Sigmoid colon (tissue), 7 donors: ENCODE results near the gene PUS7. TPM values are rescaled to one million over a fixed set of nuclear protein-coding genes. Genes with fewer than 3 reads are reported as not detected.
"Not testable (repeated sequence)": the region's sequence is repeated elsewhere in the genome, so short reads cannot be mapped to it uniquely, and the experiment has no call there.

Experiments
- DNase-seq: peaks from one replicate; pipeline ENCODE4 v3.0.0-alpha.2; 2019
- H3K27ac ChIP-seq, 4 donors: fragments of 200-600 bp; sonication (generic); one replicate each; pipeline ENCODE4 v1.5.1; 2016 to 2019; ENCODE audit warnings: mild to moderate bottlenecking in 1 of 4
- H3K27me3 ChIP-seq, 3 donors: fragments of 200-600 bp; sonication (generic); one replicate each; pipeline ENCODE4 v1.5.1; 2019; ENCODE audit warnings: mild to moderate bottlenecking in 1 of 3
- H3K36me3 ChIP-seq, 4 donors: fragments of 200-600 bp; sonication (generic); one replicate each; pipeline ENCODE4 v1.5.1; 2016 to 2019
- H3K4me1 ChIP-seq, 4 donors: fragments of 200-600 bp; sonication (generic); one replicate each; pipeline ENCODE4 v1.5.1; 2017 to 2019
- H3K4me3 ChIP-seq, 4 donors: fragments of 200-600 bp; sonication (generic); one replicate each; pipeline ENCODE4 v1.5.1; 2017 to 2019; ENCODE audit warnings: mild to moderate bottlenecking in 2 of 4, moderate library complexity in 1 of 4
- H3K9me3 ChIP-seq, 4 donors: fragments of 200-600 bp in 3 of 4; sonication (generic) in 3 of 4; one replicate each; pipeline versions ENCODE4 v1.5.1 to v1.6.1; 2013 to 2019
- CTCF ChIP-seq, 4 experiments: fragments of 450-650 bp in 3 of 4; fragments of 200-600 bp in 1 of 4; IDR thresholded peaks; one replicate each; pipeline ENCODE4 v1.5.1; 2016 to 2019; ENCODE audit warnings: antibody characterized with exemption in 4 of 4, mild to moderate bottlenecking in 3 of 4, moderate library complexity in 2 of 4
- EP300 ChIP-seq, 4 donors: sonication (generic); formaldehyde crosslinking; IDR thresholded peaks; one replicate each; pipeline ENCODE4 v1.6.1; 2017; ENCODE audit warnings: antibody characterized with exemption in 4 of 4
- POLR2A ChIP-seq, 2 donors: fragments of 450-650 bp; IDR thresholded peaks; one replicate each; pipeline ENCODE4 v1.6.1; 2016; ENCODE audit warnings: antibody characterized with exemption in 2 of 2, mild to moderate bottlenecking in 2 of 2, moderate library complexity in 2 of 2
- POLR2AphosphoS5 ChIP-seq, 4 donors: sonication (generic); formaldehyde crosslinking; IDR thresholded peaks; one replicate each; pipeline ENCODE4 v1.6.1; 2017; ENCODE audit warnings: antibody characterized with exemption in 4 of 4
- WGBS, 2 donors: extraction: QIAGEN DNeasy Blood & Tissue Kit; methylation state at CpG; one replicate each; pipeline ENCODE4 v1.1.7; 2013; 5-methylcytosine and 5-hydroxymethylcytosine counted together
- intact Hi-C: fragments of 100-400 bp; cut with DNase I; formaldehyde crosslinking; loops from one replicate; pipeline ENCODE4 v1.15.1; 2023
- polyA plus RNA-seq, 3 donors: library from polyadenylated mRNA; stranded (reverse); fragments of 200-250 nt; gene quantifications; one replicate each; pipeline ENCODE4 v1.2.3, GENCODE V29; 2013
- total RNA-seq, 4 donors: library from RNA; depleted of rRNA; stranded (reverse); fragments of >200 nt; gene quantifications; one replicate each; pipeline ENCODE4 v1.1.0, GENCODE V29; 2016
- donor health status: healthy with polysubstance abuse.
- donor health status: Bipolar disorder and iron deficiency.
- donor health status: healthy.

The PUS7 gene
- total and polyA plus RNA-seq, 7 donors = 1.6 to 9.1 (median 6.1) TPM

- DNase-seq = no peak
- H3K27me3 ChIP-seq = no peaks in the 10 kb centered on the region
- H3K36me3 ChIP-seq = no peaks in the 10 kb centered on the region
- WGBS, 2 donors = 84 to 88% methylated on average over 2 of the region's 2 CpGs
- TF ChIP-seq POLR2AphosphoS5 (IDR thresholded peaks at IDR 0.05) = no peak
- TF ChIP-seq CTCF (IDR thresholded peaks at IDR 0.05) = no peak
- no peak for TF ChIP-seq POLR2A (IDR thresholded peaks at IDR 0.05)
- TF ChIP-seq EP300 (IDR thresholded peaks at IDR 0.05) = no peak
- no peaks in the 10 kb centered on the region for H3K9me3 ChIP-seq
- intact Hi-C loops = loop anchor here (10.0 kb wide), 1 partner anchor 272 kb away; no protein-coding TSS in a partner anchor
- H3K4me3 ChIP-seq = no peak overlapping the region
- no peak overlapping the region for H3K27ac ChIP-seq
- H3K4me1 ChIP-seq = no peaks in the 10 kb centered on the region
Observed at GRCh38 chr7:105426606-105427146, 95.4 kb downstream of the PUS7 start.

GRCh38 chr7:105423987-105424386, 98.1 kb downstream of the PUS7 start:
- Histone ChIP-seq H3K4me3 (no peak overlapping the region), H3K27ac (no peak overlapping the region), H3K9me3 (no peaks in the 10 kb centered on the region), H3K4me1 (no peaks in the 10 kb centered on the region), H3K36me3 (no peaks in the 10 kb centered on the region), H3K27me3 (no peaks in the 10 kb centered on the region)
- intact Hi-C loops = loop anchor here (10.0 kb wide), 1 partner anchor 269 kb away; no protein-coding TSS in a partner anchor
- no peak for DNase-seq
- 98 to 99% methylated on average over 2 of the region's 2 CpGs for WGBS, 2 donors
- no peak for TF ChIP-seq POLR2A (IDR thresholded peaks at IDR 0.05)
- no peak for TF ChIP-seq EP300 (IDR thresholded peaks at IDR 0.05)
- TF ChIP-seq CTCF (IDR thresholded peaks at IDR 0.05) = no peak
- no peak for TF ChIP-seq POLR2AphosphoS5 (IDR thresholded peaks at IDR 0.05)

- H3K27me3 ChIP-seq = no peaks in the 10 kb centered on the region
- H3K4me1 ChIP-seq = no peaks in the 10 kb centered on the region
- WGBS, 2 donors = 87 to 88% methylated on average over 8 of the region's 8 CpGs
- H3K4me3 ChIP-seq = no peak overlapping the region
- DNase-seq = no peak
- TF ChIP-seq EP300 (IDR thresholded peaks at IDR 0.05) (no peak), CTCF (IDR thresholded peaks at IDR 0.05) (no peak), POLR2A (IDR thresholded peaks at IDR 0.05) (no peak), POLR2AphosphoS5 (IDR thresholded peaks at IDR 0.05) (no peak)
- intact Hi-C loops = no loop called here
- no peaks in the 10 kb centered on the region for H3K36me3 ChIP-seq
- H3K27ac ChIP-seq = no peak overlapping the region
- no peaks in the 10 kb centered on the region for H3K9me3 ChIP-seq
Observed at GRCh38 chr7:105413887-105414437, 108.1 kb downstream of the PUS7 start.

- H3K4me3 ChIP-seq, H3K27me3 ChIP-seq, H3K4me1 ChIP-seq, H3K9me3 ChIP-seq, intact Hi-C loops, H3K27ac ChIP-seq, H3K36me3 ChIP-seq, DNase-seq: not testable (repeated sequence)
- 96 to 97% methylated on average over 36 of the region's 36 CpGs for WGBS, 2 donors
Observed at GRCh38 chr7:105410774-105411173, 111.3 kb downstream of the PUS7 start.

- H3K27ac ChIP-seq, H3K36me3 ChIP-seq, H3K4me1 ChIP-seq, intact Hi-C loops, DNase-seq, H3K9me3 ChIP-seq, H3K4me3 ChIP-seq, H3K27me3 ChIP-seq: not testable (repeated sequence)
- 80 to 84% methylated on average over 2 of the region's 3 CpGs for WGBS, 2 donors
Observed at GRCh38 chr7:105409775-105410174, 112.3 kb downstream of the PUS7 start.
